Measurements from ENCODE around the gene MZF1. TPM values are rescaled to one million over a fixed set of nuclear protein-coding genes. Genes with fewer than 3 reads are reported as not detected.
"Not testable (repeated sequence)": the region's sequence is repeated elsewhere in the genome, so short reads cannot be mapped to it uniquely, and the experiment has no call there.

The MZF1 gene
- total RNA-seq, 1 donor from 2014 or later: 21.6 TPM

DNA sequence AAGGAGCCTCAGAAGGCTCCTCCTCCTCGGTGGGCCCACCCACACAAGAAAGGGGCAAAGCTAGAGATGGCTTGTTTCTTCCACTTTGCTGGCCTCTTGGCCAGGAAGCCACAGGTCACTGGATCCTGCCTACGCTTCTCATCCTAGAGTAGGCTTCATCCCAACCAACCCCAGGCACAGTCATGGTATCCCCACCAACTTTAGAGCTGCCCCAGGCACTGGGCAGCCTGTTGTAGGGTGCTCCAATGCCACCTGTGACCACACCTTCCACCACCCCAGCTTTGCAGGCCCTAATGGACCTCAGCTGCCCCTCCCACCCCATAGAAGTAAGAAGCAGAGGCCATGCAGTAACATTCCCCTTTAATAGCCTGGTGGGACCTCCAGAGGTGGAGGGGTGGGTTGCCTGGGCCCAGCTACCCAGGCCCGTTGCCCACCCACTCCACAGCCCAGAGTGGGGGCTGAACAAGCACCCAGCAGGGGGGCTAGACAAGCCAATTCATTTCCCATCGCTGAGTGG, 17.7 kb downstream of the MZF1 start:
- DNase-seq: no peak

DNA sequence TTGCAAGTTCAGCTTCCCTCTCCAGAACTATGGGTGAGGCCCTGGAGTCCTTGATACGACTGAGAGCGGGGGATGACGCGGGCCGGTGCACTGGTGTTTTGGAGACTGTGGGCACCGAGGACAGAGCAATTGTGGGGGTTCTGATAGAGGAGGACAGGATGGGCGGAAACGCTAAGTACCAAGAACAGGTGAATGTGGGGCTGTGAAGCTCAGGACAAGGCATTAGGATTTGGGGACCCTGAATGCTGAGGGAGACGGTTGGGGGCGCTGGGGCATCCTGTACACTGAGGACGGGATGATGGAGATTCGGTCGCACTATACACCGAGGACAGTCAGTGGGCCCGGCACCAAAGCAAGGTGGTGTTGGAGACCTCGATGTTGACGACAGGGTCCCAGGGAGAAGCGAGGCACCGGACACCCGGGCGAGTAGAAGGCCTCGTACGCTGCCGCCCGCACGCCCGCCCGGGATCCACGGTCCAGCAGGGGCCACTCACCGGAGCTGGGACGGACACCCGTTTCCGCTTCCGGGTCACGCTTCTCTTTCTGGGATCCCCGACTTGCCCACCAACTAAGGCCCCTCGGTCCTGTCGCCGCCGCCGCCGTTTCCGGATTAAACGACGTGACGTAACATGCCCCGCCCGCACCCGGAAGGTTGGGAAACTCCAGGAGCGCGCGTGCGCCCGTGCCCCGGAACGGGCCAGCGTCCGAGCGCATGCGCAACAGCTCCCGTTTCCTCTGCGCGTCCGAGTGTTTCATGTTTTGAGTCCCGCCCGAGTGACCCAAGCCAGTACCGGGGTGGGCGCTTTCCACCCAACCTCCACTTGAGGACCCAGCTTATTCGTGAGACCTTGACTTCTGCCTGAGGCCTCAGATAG, 18.4 kb downstream of the MZF1 start, which contains the start of gene CHMP2A:
TSS of gene CHMP2A (minus strand) at position 612 of the 875 bp plus-strand sequence. CDS start 893 bp downstream, outside the sequence.
- peak; percentile 98 for DNase-seq

DNA sequence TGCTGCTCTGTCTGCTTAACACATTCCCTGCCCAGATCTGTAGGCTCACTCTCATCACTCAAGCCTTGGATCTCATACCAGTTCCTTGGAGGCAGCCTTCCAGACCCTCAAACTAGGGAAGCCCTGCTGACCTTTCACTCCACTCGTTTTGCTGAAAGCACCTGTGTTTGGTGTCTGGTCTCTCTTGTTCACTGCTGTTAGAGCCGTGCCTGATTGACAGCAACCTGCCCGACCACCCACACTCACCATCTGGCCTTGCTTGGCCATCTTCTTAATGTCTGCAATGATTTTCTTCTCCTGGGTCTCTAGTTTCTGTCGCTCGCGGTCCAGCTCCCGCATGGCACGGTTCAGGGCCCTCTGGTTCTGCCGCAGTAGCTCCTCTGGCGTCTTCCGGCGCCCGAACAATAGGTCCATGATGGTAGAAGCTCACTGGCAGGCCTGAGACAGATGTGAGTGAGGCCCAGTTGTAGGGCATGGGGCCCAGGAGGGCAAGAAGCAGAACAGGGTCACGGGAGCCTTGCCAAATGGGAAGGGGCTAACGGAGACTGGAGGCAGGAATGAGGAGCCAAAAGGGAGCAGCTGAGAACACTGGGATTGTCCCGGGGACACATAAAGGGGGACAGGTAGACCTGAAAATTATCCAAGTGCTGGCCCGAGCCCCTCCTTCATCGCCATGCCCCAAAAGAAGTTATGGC, 19.2 kb downstream of the MZF1 start:
- no peak for DNase-seq

DNA sequence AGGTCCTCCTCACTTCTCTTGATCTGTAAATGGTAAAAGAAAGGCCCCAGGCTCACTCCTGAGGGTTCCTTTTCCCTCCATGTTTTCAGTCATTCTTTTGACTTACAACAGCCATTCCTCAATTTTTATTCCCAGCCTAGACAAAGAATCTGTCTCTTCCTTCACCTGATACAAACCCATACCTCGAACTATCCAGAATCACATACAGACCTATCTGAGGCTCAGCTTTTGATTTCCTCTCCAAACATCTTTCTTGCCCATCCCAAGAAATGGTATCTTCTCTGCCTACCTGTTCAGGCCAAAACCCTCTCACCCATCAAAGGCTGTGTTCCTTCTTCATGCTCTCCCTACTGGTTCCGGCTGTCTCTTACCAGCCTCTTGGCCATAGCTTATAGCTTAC, 20.5 kb downstream of the MZF1 start:
- DNase-seq: no peak

DNA sequence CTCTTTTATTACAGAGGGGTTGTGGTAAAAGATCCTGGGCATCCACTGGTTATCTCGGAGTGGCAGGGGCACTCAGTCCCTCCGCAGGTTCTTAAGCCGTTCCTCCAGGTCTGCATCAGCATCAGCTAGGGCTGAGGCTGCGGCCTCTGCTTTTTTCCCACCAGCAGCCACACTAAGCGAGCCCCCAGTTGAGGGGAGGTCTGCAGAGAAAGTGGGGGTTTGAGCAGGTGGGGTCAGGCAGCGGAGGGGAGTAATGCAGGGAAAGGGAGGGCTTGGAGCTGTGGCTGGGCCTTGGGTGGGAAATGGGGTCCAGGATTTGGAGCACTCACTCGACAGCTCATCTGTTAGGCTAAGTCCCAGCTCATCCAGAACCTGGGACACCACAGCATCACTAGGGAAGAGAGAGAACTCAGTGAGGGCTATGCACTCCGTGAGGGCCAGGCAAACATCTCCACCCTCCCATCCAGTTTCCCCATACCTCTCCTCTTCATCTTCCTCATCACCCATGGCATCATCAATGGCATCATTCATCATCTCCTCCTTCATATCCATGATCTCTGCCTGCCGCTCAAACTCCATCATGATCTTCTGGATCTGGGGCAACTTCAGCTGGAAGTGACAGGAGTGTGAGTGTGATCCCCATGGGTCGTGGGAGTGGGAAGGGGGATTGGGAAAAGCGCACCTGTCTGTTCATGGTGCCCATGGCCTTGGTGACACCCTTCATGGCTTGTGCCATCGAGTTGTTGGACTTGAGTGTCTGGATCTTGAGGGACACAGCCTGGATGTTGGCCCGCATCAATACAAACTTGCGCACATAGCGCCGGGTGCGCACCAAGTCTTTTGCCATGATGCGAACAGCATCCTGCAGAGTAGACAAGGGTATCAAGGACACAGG, 21.3 kb downstream of the MZF1 start:
- no peak for DNase-seq

DNA sequence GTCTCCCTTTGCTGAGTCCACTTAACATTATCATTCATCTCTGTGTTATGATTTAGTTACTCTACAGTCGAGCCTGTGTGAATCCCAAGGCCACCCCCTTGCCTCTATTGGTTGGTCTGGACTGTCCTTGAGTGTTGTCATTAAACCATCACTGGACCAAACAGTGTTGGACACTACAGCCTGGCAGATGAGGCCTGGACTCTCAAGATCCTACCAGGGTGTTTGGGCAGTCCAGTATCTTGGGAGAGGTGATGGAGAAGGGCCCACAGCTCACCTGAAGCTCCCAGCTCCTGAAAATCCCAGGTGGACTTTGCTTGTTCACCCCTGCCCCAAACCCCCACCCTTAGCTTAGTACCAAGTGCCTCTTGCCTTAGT, 22.0 kb downstream of the MZF1 start:
- no peak for DNase-seq

DNA sequence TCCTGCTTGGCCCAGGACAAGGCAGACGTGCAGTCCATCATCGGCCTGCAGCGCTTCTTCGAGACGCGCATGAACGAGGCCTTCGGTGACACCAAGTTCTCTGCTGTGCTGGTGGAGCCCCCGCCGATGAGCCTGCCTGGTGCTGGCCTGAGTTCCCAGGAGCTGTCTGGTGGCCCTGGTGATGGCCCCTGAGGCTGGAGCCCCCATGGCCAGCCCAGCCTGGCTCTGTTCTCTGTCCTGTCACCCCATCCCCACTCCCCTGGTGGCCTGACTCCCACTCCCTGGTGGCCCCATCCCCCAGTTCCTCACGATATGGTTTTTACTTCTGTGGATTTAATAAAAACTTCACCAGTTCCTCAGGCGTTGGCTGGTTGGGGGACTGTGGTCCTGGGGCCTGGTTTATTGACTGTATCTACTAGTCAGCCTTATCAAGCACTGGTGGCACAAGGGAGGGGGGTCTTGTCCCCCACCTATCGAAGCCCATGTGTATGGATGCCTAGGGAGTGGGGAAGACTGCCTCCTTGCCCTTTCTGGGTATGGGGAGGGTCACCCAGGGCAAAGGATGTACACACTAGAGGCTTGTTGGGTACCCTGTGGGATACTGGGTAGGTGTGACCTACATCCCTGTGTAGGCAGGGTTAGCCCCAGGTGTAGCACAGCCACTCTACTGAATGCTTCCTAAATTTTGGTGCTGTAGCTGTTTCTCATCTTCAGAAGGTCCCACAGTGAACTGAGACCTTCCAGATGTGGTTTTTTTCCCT, 22.6 kb downstream of the MZF1 start:
- no peak for DNase-seq

DNA sequence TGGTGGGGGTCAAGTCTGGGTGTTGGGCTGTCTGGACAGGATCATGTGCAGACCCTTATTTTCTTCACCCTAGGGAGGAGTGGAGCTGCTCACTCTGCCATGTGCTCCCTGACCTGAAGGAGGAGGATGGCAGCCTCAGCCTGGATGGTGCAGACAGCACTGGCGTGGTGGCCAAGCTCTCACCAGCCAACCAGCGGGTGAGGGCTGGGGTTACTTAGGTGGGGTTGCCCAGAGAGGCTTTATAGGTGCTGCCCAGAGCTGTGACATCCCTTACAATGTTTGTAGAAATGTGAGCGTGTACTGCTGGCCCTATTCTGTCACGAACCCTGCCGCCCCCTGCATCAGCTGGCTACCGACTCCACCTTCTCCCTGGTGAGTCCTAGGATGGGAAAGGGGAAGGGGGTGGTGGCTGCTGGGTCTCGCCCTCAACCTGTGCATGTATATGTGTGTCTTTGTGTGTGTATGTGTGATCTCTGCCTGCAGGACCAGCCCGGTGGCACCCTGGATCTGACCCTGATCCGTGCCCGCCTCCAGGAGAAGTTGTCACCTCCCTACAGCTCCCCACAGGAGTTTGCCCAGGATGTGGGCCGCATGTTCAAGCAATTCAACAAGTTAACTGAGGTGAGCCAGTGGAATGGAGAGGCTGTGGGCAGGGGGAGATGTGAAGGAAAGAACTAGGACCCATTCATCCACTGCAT, 23.3 kb downstream of the MZF1 start:
- no peak for DNase-seq

DNA sequence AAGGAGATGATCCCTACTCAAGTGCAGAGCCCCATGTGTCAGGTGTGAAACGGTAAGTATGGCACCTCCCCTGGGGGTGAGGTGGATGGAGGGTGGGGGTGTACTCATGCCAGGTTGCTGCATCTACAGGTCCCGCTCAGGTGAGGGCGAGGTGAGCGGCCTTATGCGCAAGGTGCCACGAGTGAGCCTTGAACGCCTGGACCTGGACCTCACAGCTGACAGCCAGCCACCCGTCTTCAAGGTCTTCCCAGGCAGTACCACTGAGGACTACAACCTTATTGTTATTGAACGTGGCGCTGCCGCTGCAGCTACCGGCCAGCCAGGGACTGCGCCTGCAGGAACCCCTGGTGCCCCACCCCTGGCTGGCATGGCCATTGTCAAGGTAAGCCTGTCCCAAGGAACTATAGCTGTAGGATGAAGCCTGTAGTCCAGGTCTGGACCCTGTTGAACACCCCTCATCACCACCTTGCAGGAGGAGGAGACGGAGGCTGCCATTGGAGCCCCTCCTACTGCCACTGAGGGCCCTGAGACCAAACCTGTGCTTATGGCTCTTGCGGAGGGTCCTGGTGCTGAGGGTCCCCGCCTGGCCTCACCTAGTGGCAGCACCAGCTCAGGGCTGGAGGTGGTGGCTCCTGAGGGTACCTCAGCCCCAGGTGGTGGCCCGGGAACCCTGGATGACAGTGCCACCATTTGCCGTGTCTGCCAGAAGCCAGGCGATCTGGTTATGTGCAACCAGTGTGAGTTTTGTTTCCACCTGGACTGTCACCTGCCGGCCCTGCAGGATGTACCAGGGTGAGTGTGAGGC, 24.1 kb downstream of the MZF1 start:
- no peak for DNase-seq

DNA sequence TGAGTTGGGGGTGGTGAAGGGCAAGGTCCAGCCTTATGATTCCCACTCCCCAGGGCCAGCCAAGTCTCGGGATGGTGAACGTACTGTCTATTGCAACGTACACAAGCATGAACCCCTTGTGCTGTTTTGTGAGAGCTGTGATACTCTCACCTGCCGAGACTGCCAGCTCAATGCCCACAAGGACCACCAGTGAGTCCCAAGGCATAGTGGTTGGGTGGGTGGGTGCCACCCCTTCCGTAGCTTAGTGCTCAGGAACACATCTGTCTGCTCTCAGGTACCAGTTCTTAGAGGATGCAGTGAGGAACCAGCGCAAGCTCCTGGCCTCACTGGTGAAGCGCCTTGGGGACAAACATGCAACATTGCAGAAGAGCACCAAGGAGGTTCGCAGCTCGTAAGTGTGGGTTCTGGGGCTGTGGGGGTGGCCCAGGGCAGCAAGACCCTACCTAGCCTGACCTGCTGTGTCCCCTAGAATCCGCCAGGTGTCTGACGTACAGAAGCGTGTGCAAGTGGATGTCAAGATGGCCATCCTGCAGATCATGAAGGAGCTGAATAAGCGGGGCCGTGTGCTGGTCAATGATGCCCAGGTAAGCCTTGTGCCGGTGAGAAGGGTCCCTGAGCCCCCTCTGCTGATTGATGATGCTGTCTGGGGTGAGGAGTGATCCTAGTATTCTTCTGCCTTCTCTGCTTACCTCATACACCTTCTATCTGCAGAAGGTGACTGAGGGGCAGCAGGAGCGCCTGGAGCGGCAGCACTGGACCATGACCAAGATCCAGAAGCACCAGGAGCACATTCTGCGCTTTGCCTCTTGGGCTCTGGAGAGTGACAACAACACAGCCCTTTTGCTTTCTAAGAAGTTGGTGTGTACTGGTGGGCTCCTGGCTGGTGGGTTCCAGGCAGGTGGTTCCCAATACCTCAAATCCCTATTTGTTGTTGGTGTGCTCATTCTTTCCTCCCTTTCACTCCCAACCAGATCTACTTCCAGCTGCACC, 25.5 kb downstream of the MZF1 start:
- DNase-seq: no peak

DNA sequence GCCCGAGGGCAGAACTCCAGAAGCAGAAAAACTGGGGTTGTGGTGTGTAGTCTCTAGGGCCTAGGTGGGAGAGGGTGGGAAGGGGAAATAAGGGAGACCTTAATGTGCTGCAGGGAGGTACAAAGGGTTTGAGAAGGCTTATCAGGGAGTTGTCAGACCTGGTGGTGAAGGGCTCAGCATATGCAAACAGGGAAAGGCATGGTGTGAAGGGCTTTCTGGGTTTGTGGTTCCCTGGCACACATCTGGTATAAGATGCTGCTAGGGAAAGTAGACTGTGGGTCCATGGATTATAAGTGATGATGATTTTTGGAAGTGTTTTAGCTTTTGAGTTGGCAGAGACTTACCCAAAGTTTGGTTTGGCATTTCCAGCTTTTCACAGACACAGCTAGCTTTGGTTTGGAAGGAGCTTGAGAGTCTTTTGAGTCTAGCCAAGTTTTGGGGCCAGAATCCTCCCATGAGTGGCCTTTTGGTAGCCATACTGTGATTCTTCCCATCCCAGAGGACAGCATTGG, 27.1 kb downstream of the MZF1 start:
- no peak for DNase-seq

DNA sequence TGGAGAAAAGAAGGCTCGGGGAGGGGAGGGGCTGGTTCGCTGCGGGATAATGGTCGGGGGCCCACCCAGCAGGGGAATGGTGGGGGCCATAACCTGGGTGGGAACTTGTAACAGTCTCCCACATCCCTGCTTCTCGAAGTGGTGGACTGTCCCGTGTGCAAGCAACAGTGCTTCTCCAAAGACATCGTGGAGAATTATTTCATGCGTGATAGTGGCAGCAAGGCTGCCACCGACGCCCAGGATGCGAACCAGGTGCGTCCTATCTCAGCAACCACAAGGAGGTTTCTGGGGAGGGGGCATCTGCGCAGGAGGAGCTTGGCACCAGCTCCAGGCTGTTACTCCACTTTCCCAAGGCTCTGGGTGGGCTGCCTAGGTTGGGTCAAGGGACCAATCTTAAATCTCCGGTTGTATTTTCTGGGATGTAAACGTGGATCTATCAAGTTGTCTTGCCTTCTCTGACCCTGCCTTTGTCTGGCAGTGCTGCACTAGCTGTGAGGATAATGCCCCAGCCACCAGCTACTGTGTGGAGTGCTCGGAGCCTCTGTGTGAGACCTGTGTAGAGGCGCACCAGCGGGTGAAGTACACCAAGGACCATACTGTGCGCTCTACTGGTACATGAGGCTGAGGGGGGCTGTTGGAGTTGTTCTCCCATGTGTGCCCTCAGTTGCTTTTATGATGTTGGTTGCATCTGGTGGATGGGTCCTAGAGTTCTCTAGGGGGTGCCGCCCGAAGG, 27.7 kb downstream of the MZF1 start:
- DNase-seq: no peak

DNA sequence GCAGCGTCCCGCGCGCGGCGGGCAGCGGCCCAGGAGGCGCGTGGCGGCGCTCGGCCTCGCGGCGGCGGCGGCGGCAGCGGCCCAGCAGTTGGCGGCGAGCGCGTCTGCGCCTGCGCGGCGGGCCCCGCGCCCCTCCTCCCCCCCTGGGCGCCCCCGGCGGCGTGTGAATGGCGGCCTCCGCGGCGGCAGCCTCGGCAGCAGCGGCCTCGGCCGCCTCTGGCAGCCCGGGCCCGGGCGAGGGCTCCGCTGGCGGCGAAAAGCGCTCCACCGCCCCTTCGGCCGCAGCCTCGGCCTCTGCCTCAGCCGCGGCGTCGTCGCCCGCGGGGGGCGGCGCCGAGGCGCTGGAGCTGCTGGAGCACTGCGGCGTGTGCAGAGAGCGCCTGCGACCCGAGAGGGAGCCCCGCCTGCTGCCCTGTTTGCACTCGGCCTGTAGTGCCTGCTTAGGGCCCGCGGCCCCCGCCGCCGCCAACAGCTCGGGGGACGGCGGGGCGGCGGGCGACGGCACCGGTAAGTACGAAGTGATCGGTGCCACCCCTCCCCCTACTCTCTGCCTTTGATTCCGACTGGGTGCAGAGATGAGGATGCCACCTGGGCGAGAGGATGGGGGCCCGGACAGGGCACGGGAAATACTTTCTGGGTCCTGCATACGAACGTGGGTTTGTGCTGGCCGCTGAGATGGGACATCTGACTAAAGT, 28.4 kb downstream of the MZF1 start:
- peak; percentile 87 for DNase-seq

DNA sequence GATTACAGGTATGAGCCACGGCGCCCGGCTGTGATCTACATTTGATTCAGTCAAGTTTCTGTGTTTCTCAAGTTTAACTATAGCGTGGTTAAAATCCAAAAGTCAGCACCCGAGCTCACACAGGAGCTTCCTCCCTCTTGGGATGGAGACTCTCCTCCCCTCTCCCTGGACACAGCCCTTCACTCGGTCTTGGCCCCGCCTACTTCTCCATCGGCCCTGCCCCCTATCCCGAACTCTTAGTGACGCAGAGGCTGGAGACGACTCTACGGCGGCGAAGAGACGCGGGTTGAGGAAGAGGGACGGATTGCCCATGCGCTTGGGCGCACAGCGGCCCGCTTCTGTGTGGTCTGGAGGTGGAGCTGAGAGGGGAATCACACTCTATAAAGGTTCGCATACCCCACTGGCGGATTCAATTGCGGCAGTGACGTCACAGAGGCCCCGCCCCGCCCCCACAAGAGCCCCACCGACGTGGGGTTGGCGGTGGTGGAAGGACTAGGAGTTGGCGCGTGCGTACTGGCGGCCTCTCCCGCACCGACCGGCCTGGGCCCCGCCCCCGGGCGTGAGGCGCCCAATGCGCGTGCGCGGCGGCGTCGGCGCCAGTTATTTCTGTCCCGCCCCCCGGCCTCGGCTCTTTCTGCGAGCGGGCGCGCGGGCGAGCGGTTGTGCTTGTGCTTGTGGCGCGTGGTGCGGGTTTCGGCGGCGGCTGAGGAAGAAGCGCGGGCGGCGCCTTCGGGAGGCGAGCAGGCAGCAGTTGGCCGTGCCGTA, 29.1 kb downstream of the MZF1 start, which contains the start of gene TRIM28:
TSS of gene TRIM28 (plus strand) at position 239 of the 765 bp plus-strand sequence. CDS start 694 bp downstream, outside the sequence.
- DNase-seq: peak; percentile 100

DNA sequence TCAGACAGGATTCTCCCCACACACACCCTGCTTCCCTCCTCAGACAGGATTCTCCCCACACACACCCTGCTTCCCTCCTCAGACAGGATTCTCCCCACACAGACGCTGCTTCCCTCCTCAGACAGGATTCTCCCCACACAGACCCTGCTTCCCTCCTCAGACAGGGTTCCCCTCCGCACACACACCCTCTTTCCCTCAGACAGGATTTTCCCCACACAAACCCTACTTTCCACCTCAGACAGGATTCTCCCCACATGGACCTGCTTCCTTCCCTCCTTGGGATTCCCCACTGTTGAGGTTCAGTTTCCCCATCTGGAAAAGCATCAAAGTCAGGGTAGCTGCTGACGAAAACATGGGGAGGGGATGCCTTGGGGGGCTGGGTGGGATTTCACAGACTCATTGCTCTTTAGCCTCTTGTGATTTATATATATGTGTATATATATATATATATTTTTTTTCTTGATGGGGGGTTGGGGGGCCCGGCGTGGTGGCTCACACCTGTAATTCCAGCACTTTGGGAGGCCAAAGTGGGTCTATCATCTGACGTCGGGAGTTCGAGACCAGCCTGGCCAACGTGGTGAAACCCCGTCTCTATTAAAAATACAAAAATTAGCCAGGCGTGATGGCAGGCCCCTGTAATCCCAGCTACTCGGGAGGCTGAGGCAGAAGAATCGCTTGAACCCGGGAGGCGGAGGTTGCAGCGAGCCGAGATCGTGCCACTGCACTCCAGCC, 30.3 kb downstream of the MZF1 start:
- not testable (repeated sequence) for DNase-seq

All from tongue (tissue), 2 donors.